ENCODE data around the gene MEGF9.
A peak's percentile ranks its signal among the peaks of the same experiment; 100 is the strongest.

GRCh38 chr9:120640380-120640779 is 73.9 kb downstream of the MEGF9 start:
- TF ChIP-seq REST (IDR thresholded peaks at IDR 0.05) (no peak), CTCF (IDR thresholded peaks at IDR 0.05; ENCODE audit: low read depth, low read length, missing input control) (no peak), RXRA (IDR thresholded peaks at IDR 0.05) (peak; percentile 37 to 68), TAF1 (conservative IDR thresholded peaks at IDR 0.05) (no peak), JUND (IDR thresholded peaks at IDR 0.05) (no peak), FOXA2 (IDR thresholded peaks at IDR 0.05) (peak; percentile 73), YY1 (IDR thresholded peaks at IDR 0.05) (peak; percentile 21), SP1 (IDR thresholded peaks at IDR 0.05) (no peak)
- TF ChIP-seq, protein P1, sequence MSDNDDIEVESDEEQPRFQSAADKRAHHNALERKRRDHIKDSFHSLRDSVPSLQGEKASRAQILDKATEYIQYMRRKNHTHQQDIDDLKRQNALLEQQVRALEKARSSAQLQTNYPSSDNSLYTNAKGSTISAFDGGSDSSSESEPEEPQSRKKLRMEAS (IDR thresholded peaks at IDR 0.05): peak; percentile 65
